UCSD-AML1 (cell line): Measurements from ENCODE around the gene BFSP2.
"Not testable (repeated sequence)": the region's sequence is repeated elsewhere in the genome, so short reads cannot be mapped to it uniquely, and the experiment has no call there.

Experiments used
- DNase-seq: peaks from one replicate; lab custom pipeline; 2025; ENCODE audit not compliant: unreplicated experiment; lab: John Stamatoyannopoulos, UW

The BFSP2 gene

GRCh38 chr3:133452641-133453319 is 52.9 kb downstream of the BFSP2 start:
- DNase-seq = no peak

GRCh38 chr3:133453383-133453782 is 53.5 kb downstream of the BFSP2 start:
- no peak for DNase-seq

GRCh38 chr3:133455281-133455680 is 55.4 kb downstream of the BFSP2 start:
- DNase-seq = no peak

GRCh38 chr3:133455960-133456359 is 56.1 kb downstream of the BFSP2 start:
- no peak for DNase-seq

- DNase-seq = no peak
These were observed 57.2 kb downstream of the BFSP2 start for GRCh38 chr3:133457025-133457424.

GRCh38 chr3:133457465-133458067 is 57.7 kb downstream of the BFSP2 start:
- DNase-seq = no peak

- no peak for DNase-seq
These were observed 59.5 kb downstream of the BFSP2 start for GRCh38 chr3:133459400-133459799.

GRCh38 chr3:133460809-133461208 is 61.0 kb downstream of the BFSP2 start:
- DNase-seq = no peak

- no peak for DNase-seq
These were observed 61.4 kb downstream of the BFSP2 start for GRCh38 chr3:133461291-133461690.

- DNase-seq = no peak
These were observed 63.5 kb downstream of the BFSP2 start for GRCh38 chr3:133463347-133463860.

- no peak for DNase-seq
These were observed 64.7 kb downstream of the BFSP2 start for GRCh38 chr3:133464573-133464972.

GRCh38 chr3:133466531-133467386 is 66.9 kb downstream of the BFSP2 start:
- no peak for DNase-seq

GRCh38 chr3:133467780-133468179 is 67.9 kb downstream of the BFSP2 start:
- no peak for DNase-seq

GRCh38 chr3:133468251-133468721 is 68.4 kb downstream of the BFSP2 start:
- DNase-seq = no peak

- DNase-seq = no peak
These were observed 69.4 kb downstream of the BFSP2 start for GRCh38 chr3:133469140-133469731.

GRCh38 chr3:133472242-133472641 is 72.4 kb downstream of the BFSP2 start:
- no peak for DNase-seq

- no peak for DNase-seq
These were observed 73.0 kb downstream of the BFSP2 start for GRCh38 chr3:133472889-133473288.

GRCh38 chr3:133473472-133474191 is 73.8 kb downstream of the BFSP2 start:
- not testable (repeated sequence) for DNase-seq

GRCh38 chr3:133474251-133474801 is 74.5 kb downstream of the BFSP2 start:
- no peak for DNase-seq

- no peak for DNase-seq
These were observed 75.0 kb downstream of the BFSP2 start for GRCh38 chr3:133474817-133475216.
